Neural progenitor cell (in vitro differentiated cells): ENCODE results near the gene WDR31.

Source experiments
- EZH2 ChIP-seq: fragments of 200-600 bp; sonication (generic); IDR thresholded peaks from 2 replicates; pipeline ENCODE4 v1.6.1; 2017; ENCODE audit warnings: antibody characterized with exemption, mild to moderate bottlenecking, moderate library complexity
- TF ChIP-seq, protein P1 (sequence below): fragments of 200-600 bp; sonication (generic); IDR thresholded peaks from 2 replicates; pipeline ENCODE4 v1.5.1; 2017; ENCODE audit warnings: antibody characterized with exemption, mild to moderate bottlenecking

DNA sequence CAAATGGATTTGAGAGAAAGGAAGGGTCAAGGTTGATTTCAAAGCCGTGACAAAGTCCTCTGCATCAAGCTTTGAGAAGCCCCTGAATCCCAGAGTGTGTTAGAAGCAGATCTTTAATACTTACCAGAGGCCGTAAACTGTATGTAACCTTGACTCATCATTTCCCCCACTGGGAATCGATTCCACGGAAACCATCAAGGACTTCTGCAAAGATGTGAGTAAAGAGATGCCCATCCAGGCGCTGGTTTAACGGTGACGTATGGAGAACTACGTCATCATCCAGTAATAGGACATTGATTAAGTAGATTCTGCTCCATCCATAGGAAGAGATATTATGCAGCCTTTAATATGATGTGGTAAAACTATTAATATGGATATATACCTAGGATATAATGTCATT lies 38.5 kb downstream of the WDR31 start:
- no peak for TF ChIP-seq EZH2
- TF ChIP-seq, protein P1, sequence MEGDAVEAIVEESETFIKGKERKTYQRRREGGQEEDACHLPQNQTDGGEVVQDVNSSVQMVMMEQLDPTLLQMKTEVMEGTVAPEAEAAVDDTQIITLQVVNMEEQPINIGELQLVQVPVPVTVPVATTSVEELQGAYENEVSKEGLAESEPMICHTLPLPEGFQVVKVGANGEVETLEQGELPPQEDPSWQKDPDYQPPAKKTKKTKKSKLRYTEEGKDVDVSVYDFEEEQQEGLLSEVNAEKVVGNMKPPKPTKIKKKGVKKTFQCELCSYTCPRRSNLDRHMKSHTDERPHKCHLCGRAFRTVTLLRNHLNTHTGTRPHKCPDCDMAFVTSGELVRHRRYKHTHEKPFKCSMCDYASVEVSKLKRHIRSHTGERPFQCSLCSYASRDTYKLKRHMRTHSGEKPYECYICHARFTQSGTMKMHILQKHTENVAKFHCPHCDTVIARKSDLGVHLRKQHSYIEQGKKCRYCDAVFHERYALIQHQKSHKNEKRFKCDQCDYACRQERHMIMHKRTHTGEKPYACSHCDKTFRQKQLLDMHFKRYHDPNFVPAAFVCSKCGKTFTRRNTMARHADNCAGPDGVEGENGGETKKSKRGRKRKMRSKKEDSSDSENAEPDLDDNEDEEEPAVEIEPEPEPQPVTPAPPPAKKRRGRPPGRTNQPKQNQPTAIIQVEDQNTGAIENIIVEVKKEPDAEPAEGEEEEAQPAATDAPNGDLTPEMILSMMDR = no peak
